Right atrium auricular region (tissue), 2 donors: Measurements from ENCODE around the gene HNF1B. TPM values are rescaled to one million over a fixed set of nuclear protein-coding genes. Genes with fewer than 3 reads are reported as not detected.

Experiments
- DNase-seq: peaks from one replicate; pipeline ENCODE4 v3.0.0-alpha.2; 2019; ENCODE audit warnings: low spot score
- H3K27ac ChIP-seq, 2 donors: fragments of 200-600 bp; sonication (generic); 1 replicate in 1 of 2; 2 replicates in 1 of 2; pipeline ENCODE4 v1.5.1; 2016 to 2019
- H3K27me3 ChIP-seq, 2 donors: fragments of 200-600 bp; sonication (generic); one replicate each; pipeline versions ENCODE4 v1.5.1 to v1.6.0; 2017 to 2019
- H3K36me3 ChIP-seq: fragments of 200-600 bp; sonication (generic); one replicate; pipeline ENCODE4 v1.5.1; 2016
- H3K4me1 ChIP-seq, 2 donors: fragments of 200-600 bp; sonication (generic); one replicate each; pipeline versions ENCODE4 v1.5.1 to v1.6.0; 2017 to 2019
- H3K4me3 ChIP-seq, 2 donors: fragments of 200-600 bp; sonication (generic); 1 replicate in 1 of 2; 2 replicates in 1 of 2; pipeline ENCODE4 v1.5.1; 2017 to 2019; ENCODE audit warnings: mild to moderate bottlenecking in 1 of 2, moderate library complexity in 1 of 2
- H3K9me3 ChIP-seq, 2 donors: fragments of 200-600 bp; sonication (generic); one replicate each; pipeline ENCODE4 v1.5.1; 2019
- CTCF ChIP-seq, 2 donors: fragments of 200-600 bp; sonication (generic); IDR thresholded peaks; one replicate each; pipeline ENCODE4 v1.5.1; 2019; ENCODE audit warnings: antibody characterized with exemption in 2 of 2
- total RNA-seq, 2 donors: library from RNA; depleted of rRNA; stranded (reverse); fragments of >200 nt; gene quantifications; one replicate each; pipeline ENCODE4 v1.1.0, GENCODE V29; 2016

HNF1B gene
- total RNA-seq, 2 donors from 2014 or later = not detected

- no peak for TF ChIP-seq CTCF (IDR thresholded peaks at IDR 0.05)
- no peaks in the 10 kb centered on the region for H3K27me3 ChIP-seq
- no peaks in the 10 kb centered on the region for H3K4me1 ChIP-seq
- H3K36me3 ChIP-seq = no peaks in the 10 kb centered on the region
- no peak overlapping the region for H3K27ac ChIP-seq
- DNase-seq = no peak
- H3K9me3 ChIP-seq = no peaks in the 10 kb centered on the region
- no peak overlapping the region for H3K4me3 ChIP-seq
These were observed 71.5 kb downstream of the HNF1B start for GRCh38 chr17:37673386-37673785.

GRCh38 chr17:37672548-37673078 lies 72.2 kb downstream of the HNF1B start:
- H3K9me3 ChIP-seq = no peaks in the 10 kb centered on the region
- TF ChIP-seq CTCF (IDR thresholded peaks at IDR 0.05) = no peak
- no peaks in the 10 kb centered on the region for H3K4me1 ChIP-seq
- DNase-seq = no peak
- no peaks in the 10 kb centered on the region for H3K27me3 ChIP-seq
- no peak overlapping the region for H3K27ac ChIP-seq
- no peak overlapping the region for H3K4me3 ChIP-seq
- no peaks in the 10 kb centered on the region for H3K36me3 ChIP-seq

GRCh38 chr17:37671824-37672547 lies 72.9 kb downstream of the HNF1B start:
- no peak overlapping the region for H3K27ac ChIP-seq
- DNase-seq = no peak
- H3K4me1 ChIP-seq = no peaks in the 10 kb centered on the region
- no peaks in the 10 kb centered on the region for H3K27me3 ChIP-seq
- no peaks in the 10 kb centered on the region for H3K36me3 ChIP-seq
- no peak for TF ChIP-seq CTCF (IDR thresholded peaks at IDR 0.05)
- no peaks in the 10 kb centered on the region for H3K9me3 ChIP-seq
- H3K4me3 ChIP-seq = no peak overlapping the region

GRCh38 chr17:37671028-37671823 lies 73.6 kb downstream of the HNF1B start:
- no peaks in the 10 kb centered on the region for H3K36me3 ChIP-seq
- DNase-seq = no peak
- H3K27me3 ChIP-seq = no peaks in the 10 kb centered on the region
- no peak overlapping the region for H3K27ac ChIP-seq
- H3K4me3 ChIP-seq = no peak overlapping the region
- H3K9me3 ChIP-seq = no peaks in the 10 kb centered on the region
- TF ChIP-seq CTCF (IDR thresholded peaks at IDR 0.05) = no peak
- no peaks in the 10 kb centered on the region for H3K4me1 ChIP-seq

- no peak for DNase-seq
- H3K4me1 ChIP-seq = no peaks in the 10 kb centered on the region
- H3K27ac ChIP-seq = no peak overlapping the region
- H3K4me3 ChIP-seq = no peak overlapping the region
- no peaks in the 10 kb centered on the region for H3K9me3 ChIP-seq
- H3K36me3 ChIP-seq = no peaks in the 10 kb centered on the region
- H3K27me3 ChIP-seq = no peaks in the 10 kb centered on the region
- no peak for TF ChIP-seq CTCF (IDR thresholded peaks at IDR 0.05)
These were observed 77.8 kb downstream of the HNF1B start for GRCh38 chr17:37667039-37667438.
